Endometrial microvascular endothelial cells (primary cell): ENCODE measurements around the gene ZC3H4. TPM values are rescaled to one million over a fixed set of nuclear protein-coding genes. Genes with fewer than 3 reads are reported as not detected.

ENCODE experiments used
- in situ Hi-C: cut with HindIII; loops from 2 replicates; pipeline ENCODE4 v1.10.0; 2017; ENCODE audit warnings: low sequenced_read_pairs, low pct_unique_long_range_greater_than_20kb; ENCODE audit errors: inconsistent ontology term
- total RNA-seq: library from RNA; depleted of rRNA; stranded (reverse); fragments of >200 nt; gene quantifications from one replicate; pipeline ENCODE4 v1.2.3, GENCODE V29; 2015; ENCODE audit errors: inconsistent ontology term

Gene ZC3H4
- total RNA-seq, 1 donor from 2014 or later, result 25.3 TPM

- in situ Hi-C loops, result no loop called here
Observed at GRCh38 chr19:47035127-47036096, 78.2 kb downstream of the ZC3H4 start.

DNA sequence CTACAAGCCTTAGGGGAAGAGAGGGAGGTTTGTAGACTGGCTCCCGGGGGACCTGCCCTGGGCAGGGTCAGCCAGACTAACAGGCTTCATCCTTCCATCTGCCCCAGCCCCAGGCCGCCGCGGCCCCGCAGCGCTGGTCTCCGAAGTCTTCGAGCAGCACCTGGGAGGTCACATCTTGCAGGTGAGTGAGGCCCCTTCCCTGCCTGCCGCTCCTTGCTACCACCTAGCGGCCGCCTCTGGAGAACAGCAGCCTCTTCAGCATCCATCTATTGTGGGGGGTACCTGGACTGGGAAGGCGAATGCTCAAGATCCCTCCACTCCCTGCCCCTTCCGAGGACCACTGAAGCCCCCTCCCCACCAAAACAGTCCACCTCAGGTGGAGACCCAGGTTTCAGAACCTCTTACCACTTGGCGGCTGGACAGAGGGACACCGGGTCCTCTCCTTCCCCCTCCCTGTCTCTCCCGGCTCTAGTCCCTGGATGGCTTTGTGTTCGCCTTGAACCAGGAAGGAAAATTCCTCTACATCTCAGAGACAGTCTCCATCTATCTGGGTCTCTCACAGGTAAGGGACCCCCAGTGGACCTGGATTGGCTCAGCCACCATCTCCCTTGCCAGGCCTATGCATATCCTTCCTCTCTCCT lies 81.3 kb downstream of the ZC3H4 start:
- in situ Hi-C loops, result no loop called here

DNA sequence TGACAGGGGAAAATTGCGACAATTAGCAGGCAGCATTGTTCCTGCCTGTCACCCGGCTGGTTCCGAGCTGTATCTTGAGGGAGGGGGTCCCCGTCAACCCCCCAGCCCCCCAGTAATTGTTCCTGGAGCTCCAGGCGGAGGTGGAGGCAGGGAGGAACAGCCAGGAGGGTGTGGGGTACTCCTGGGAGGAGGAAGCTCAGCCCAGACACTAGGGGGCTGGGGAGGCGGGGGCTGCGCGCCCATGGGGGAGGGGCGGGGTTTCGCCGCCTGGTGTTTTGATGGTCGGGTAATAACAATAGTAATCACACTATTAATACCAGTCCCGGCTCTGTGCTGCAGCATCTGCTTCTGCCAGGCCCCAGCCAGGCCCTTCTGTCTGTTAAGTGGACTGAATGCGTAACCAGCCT lies 85.4 kb downstream of the ZC3H4 start:
- in situ Hi-C loops, result no loop called here

- in situ Hi-C loops, result no loop called here
Observed at GRCh38 chr19:47027586-47028088, 85.9 kb downstream of the ZC3H4 start.

- in situ Hi-C loops, result no loop called here
Observed at GRCh38 chr19:47026889-47027288, 86.7 kb downstream of the ZC3H4 start.

- in situ Hi-C loops, result no loop called here
Observed at GRCh38 chr19:47026156-47026555, 87.4 kb downstream of the ZC3H4 start.

DNA sequence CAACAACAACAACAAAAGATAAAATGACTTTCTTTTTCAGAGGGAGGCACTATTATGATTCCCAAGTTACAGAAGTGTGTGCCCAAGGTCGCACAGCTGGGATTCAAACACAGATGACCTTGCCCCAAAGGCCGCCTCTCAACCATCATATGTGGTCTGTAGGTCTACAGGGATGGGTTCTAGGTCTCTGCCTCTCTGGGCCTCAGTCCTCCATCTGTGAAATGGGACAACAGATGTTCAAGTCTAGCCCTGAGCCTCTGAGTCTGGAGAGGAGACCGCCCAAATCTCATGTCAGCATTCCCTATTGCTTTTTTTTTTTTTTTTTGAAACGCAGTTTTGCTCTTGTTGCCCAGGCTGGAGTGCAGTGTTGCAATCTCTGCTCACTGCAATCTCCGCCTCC lies 89.1 kb downstream of the ZC3H4 start:
- in situ Hi-C loops, result no loop called here

DNA sequence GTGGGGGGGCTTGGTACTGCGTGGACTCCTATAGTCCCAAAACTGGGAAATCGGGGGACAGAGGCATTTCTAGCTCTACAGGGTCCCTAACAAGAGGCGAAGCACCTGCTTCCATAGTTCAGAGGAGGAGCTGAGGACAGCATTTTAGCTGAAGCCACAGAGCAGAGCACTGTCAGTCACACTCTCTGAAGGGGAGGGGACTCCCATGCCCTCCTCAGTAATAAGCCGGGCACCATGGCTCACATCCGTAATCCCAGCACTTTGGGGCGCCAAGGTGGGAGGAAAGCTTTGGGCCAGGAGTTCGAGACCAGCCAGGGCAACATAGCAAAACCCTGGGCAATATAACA lies 90.2 kb downstream of the ZC3H4 start:
- in situ Hi-C loops, result no loop called here

- in situ Hi-C loops, result no loop called here
Observed at GRCh38 chr19:47022541-47023447, 90.8 kb downstream of the ZC3H4 start.

DNA sequence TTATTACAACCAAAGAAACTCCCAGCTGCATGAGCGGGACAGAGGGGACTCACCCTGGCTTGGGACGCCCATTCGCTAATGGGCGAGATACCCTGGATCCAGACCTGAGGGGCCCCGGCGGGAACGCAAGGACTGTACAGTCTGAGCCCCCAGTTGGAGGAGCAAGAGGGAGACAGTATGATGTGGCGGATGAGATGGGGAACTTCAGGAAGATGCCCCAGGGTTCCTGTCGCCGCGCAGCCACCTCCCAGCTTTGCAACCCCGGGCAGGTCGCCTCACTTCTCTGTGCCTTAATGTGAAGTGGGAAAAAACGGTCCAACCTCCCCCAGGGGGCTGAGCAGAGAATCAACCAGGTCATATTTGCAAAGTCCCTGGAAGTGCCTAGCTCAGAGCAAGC lies 91.4 kb downstream of the ZC3H4 start:
- in situ Hi-C loops, result no loop called here

GRCh38 chr19:47021536-47022139 lies 91.9 kb downstream of the ZC3H4 start:
- in situ Hi-C loops, result no loop called here

GRCh38 chr19:47020992-47021496 lies 92.5 kb downstream of the ZC3H4 start:
- in situ Hi-C loops, result no loop called here

DNA sequence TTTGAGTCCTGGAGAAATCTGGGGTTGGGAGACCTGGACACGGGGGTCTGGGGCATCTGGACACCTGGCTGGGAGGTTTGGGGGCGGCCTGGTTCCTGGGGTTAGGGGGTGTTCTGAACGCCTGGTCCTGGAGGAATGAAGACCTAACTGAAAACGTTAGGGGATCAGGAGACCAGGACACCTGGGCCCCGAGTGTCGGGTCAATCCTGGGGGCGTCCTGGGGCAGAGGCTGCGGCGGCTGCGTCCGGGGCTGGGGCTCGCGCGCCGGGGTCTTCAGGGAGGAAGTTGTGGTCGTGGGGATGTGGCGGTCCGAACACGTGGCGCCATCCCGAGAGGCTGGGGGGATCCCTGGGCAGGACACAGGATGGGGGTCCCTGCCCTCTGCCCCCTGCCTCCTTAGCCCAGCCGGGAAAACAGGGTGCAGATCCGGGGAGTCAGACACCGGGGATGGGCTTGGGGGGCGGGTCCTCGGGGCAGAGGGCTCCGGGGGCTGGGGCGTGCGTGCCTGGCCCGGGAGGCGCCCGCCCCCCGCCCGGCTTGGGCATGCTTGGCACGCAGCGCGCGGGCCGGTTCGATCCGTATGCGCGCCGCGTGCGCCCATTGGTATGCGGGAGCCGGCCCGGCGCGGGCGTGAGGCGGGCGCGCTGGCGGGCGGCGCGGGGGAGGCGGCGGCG lies 93.3 kb downstream of the ZC3H4 start:
- in situ Hi-C loops, result no loop called here

GRCh38 chr19:47019431-47020041 lies 94.0 kb downstream of the ZC3H4 start, which contains the start of gene NPAS1:
Gene NPAS1 (plus strand): TSS chr19:47019837. CDS start chr19:47021048, 1,211 bp downstream.
- in situ Hi-C loops, result no loop called here

- in situ Hi-C loops, result no loop called here
Observed at GRCh38 chr19:47018923-47019322, 94.7 kb downstream of the ZC3H4 start.
